K562 (cell line): ENCODE measurements around the gene LPAR6. TPM values are rescaled to one million over a fixed set of nuclear protein-coding genes. Genes with fewer than 3 reads are reported as not detected.

ENCODE experiments used
- ATAC-seq: fragments of 200-7000 bp; cut with Tn5 transposase; 3 replicates; pipeline ENCODE4 v1.9.1; 2020; ENCODE audit warnings: moderate library complexity
- BruUV-seq: library from RNA; stranded (reverse); fragments of 400-500 nt; replicated peaks from 2 replicates; lab custom pipeline; 2021; lab: Mats Ljungman, UMichigan
- CTCF ChIA-PET: fragments of 300-600 bp; formaldehyde crosslinking; extraction: SDS; loops from one replicate; lab custom pipeline; 2021; ENCODE audit warnings: low intra/inter-chr PET ratio; lab: Yijun Ruan, JAX
- POLR2A ChIA-PET: fragments of 300-600, 350-650 bp; sonication (Branson Sonifier 250); formaldehyde crosslinking; extraction: SDS; loops from one replicate; lab custom pipeline; 2021; ENCODE audit warnings: antibody characterized with exemption, inconsistent platforms; lab: Yijun Ruan, JAX
- DNase-seq, 4 experiments: peaks; one replicate each; pipeline versions ENCODE4 v3.0.0 to v3.0.0-alpha.2; 2011 to 2018; ENCODE audit warnings: low spot score in 3 of 4, mixed read lengths in 3 of 4; ENCODE audit errors: extremely low read depth in 1 of 4
- FAIRE-seq: peaks from 2 replicates; lab custom pipeline; 2011; peaks lifted over from hg19 to GRCh38; lab: Jason Lieb, UNC
- H2AFZ ChIP-seq: 2 replicates; pipeline ENCODE4 v1.6.0; 2011; ENCODE audit warnings: low read depth, low read length, control low read depth, inconsistent platforms
- H3K27ac ChIP-seq: fragments of 200-600 bp; 3 replicates; pipeline ENCODE4 v1.8.0; 2011; ENCODE audit warnings: low read depth, mild to moderate bottlenecking, control low read depth, inconsistent platforms, low read length, moderate library complexity, mixed read lengths; ENCODE audit errors: extremely low read depth
- H3K27me3 ChIP-seq, 2 experiments: fragments of 300-600 bp in 1 of 2; 2 replicates in 1 of 2; 3 replicates in 1 of 2; pipeline versions ENCODE4 v1.6.0 to v1.8.0; 2011; ENCODE audit warnings: inconsistent platforms in 2 of 2, low read length in 2 of 2, mild to moderate bottlenecking in 1 of 2, mixed read lengths in 1 of 2, moderate library complexity in 1 of 2; ENCODE audit not compliant: control insufficient read depth in 2 of 2, insufficient read depth in 2 of 2
- H3K36me3 ChIP-seq: fragments of 300-600 bp; 3 replicates; pipeline ENCODE4 v1.8.0; 2011; ENCODE audit warnings: mild to moderate bottlenecking, low read length, inconsistent platforms; ENCODE audit not compliant: control insufficient read depth, insufficient read depth
- H3K4me1 ChIP-seq, 2 experiments: fragments of 200-600 bp in 1 of 2; replicated peaks in 1 of 2; 2 replicates in 1 of 2; 3 replicates in 1 of 2; pipeline versions ENCODE4 v1.5.1 to v1.8.0; 2011; ENCODE audit warnings: inconsistent platforms in 2 of 2, low read length in 2 of 2, mild to moderate bottlenecking in 1 of 2, mixed read lengths in 1 of 2, moderate library complexity in 1 of 2; ENCODE audit not compliant: control insufficient read depth in 2 of 2, insufficient read depth in 2 of 2
- H3K4me2 ChIP-seq: 2 replicates; pipeline ENCODE4 v1.6.1; 2011; ENCODE audit warnings: low read length, control low read depth, inconsistent platforms, mixed read lengths; ENCODE audit not compliant: insufficient read depth
- H3K4me3 ChIP-seq: fragments of 200-600 bp; sonication (generic), shearing (Covaris generic); 2 replicates; pipeline ENCODE4 v1.5.1; 2016; ENCODE audit warnings: control low read depth, inconsistent platforms
- H3K79me2 ChIP-seq: fragments of 200-600 bp; 3 replicates; pipeline ENCODE4 v1.8.0; 2011; ENCODE audit warnings: low read length, inconsistent platforms; ENCODE audit not compliant: control insufficient read depth, insufficient read depth
- H3K9ac ChIP-seq, 2 experiments: 2 replicates each; pipeline versions ENCODE4 v1.6.0 to v1.6.1; 2011; ENCODE audit warnings: low read depth in 2 of 2, low read length in 2 of 2, control low read depth in 1 of 2, inconsistent platforms in 1 of 2, mild to moderate bottlenecking in 1 of 2, mixed read lengths in 1 of 2; ENCODE audit not compliant: insufficient read depth in 1 of 2
- H3K9me1 ChIP-seq: one replicate; pipeline ENCODE4 v1.6.0; 2011; ENCODE audit warnings: inconsistent platforms, mild to moderate bottlenecking, low read length, moderate library complexity; ENCODE audit not compliant: control insufficient read depth, insufficient read depth
- H3K9me3 ChIP-seq: replicated peaks from 2 replicates; pipeline ENCODE4 v1.5.1; 2011; ENCODE audit warnings: low read depth, low read length, inconsistent platforms; ENCODE audit not compliant: control insufficient read depth, insufficient read depth
- H4K20me1 ChIP-seq: replicated peaks from 2 replicates; pipeline ENCODE4 v1.6.1; 2011; ENCODE audit warnings: low read length, inconsistent platforms, mixed read lengths; ENCODE audit not compliant: control insufficient read depth, insufficient read depth
- ARHGAP35 ChIP-seq: fragments of 450-650 bp; IDR thresholded peaks from 2 replicates; pipeline ENCODE4 v1.6.1; 2018; ENCODE audit not compliant: partially characterized antibody
- CHD1 ChIP-seq: fragments of 200-600 bp; sonication (generic); IDR thresholded peaks from one replicate; pipeline ENCODE4 v1.6.1; 2012; ENCODE audit warnings: mild to moderate bottlenecking, moderate library complexity, low read length, inconsistent platforms
- CHD4 ChIP-seq: fragments of 200-600 bp; sonication (generic); IDR thresholded peaks from 3 replicates; pipeline ENCODE4 v1.6.1; 2012; ENCODE audit warnings: low read depth, mild to moderate bottlenecking, mixed read lengths, low read length, inconsistent platforms; ENCODE audit not compliant: insufficient read depth, insufficient replicate concordance, poor library complexity, severe bottlenecking
- DIDO1 ChIP-seq: fragments of 450-650 bp; IDR thresholded peaks from 2 replicates; pipeline ENCODE4 v1.6.1; 2016; ENCODE audit warnings: low read depth, missing biosample characterization, missing genetic modification characterization
- E4F1 ChIP-seq: fragments of 250-450 bp; sonication (Bioruptor Pico); IDR thresholded peaks from 2 replicates; pipeline ENCODE4 v1.5.0; 2021; ENCODE audit warnings: mild to moderate bottlenecking, borderline replicate concordance
- ETV6 ChIP-seq, 3 experiments: fragments of 150-350 bp in 1 of 3; sonication (generic) in 1 of 3; formaldehyde crosslinking in 1 of 3; IDR thresholded peaks; 2 replicates each; pipeline versions ENCODE4 v1.6.1 to v1.8.0; 2014 to 2022; ENCODE audit warnings: borderline replicate concordance in 2 of 3, low read depth in 2 of 3, antibody characterized with exemption in 1 of 3, low read length in 1 of 3, mild to moderate bottlenecking in 1 of 3, missing genetic modification reagents in 1 of 3
- MCM7 ChIP-seq, 2 experiments: fragments of 450-650 bp; IDR thresholded peaks; 2 replicates each; pipeline ENCODE4 v1.6.1; 2016 to 2018
- NEUROD1 ChIP-seq: fragments of 150-350 bp; IDR thresholded peaks from 2 replicates; pipeline ENCODE4 v1.6.1; 2014; ENCODE audit warnings: borderline replicate concordance, low read length, low read depth; ENCODE audit not compliant: partially characterized antibody
- POLR2H ChIP-seq: IDR thresholded peaks from 2 replicates; pipeline ENCODE4 v1.6.1; 2016; ENCODE audit warnings: missing genetic modification characterization, low read depth, mild to moderate bottlenecking, control low read depth, missing compliant biosample characterization, moderate library complexity
- PRPF4 ChIP-seq: fragments of 200-400 bp; formaldehyde crosslinking; IDR thresholded peaks from one replicate; pipeline ENCODE4 v1.6.1; 2017; ENCODE audit warnings: low read length, low read depth, mild to moderate bottlenecking; ENCODE audit not compliant: insufficient read depth, poor library complexity, severe bottlenecking
- PTTG1 ChIP-seq: fragments of 450-650 bp; IDR thresholded peaks from 2 replicates; pipeline ENCODE4 v1.6.1; 2016; ENCODE audit warnings: low read depth, mild to moderate bottlenecking, missing genetic modification characterization, missing compliant biosample characterization
- SIRT6 ChIP-seq: IDR thresholded peaks from one replicate; pipeline ENCODE4 v1.6.1; 2012; ENCODE audit warnings: low read depth, mild to moderate bottlenecking, control low read depth, inconsistent platforms, low read length, moderate library complexity
- SOX6 ChIP-seq: fragments of 450-650 bp; IDR thresholded peaks from 2 replicates; pipeline ENCODE4 v1.6.1; 2014; ENCODE audit warnings: mild to moderate bottlenecking
- ZNF143 ChIP-seq: sonication (generic); formaldehyde crosslinking; IDR thresholded peaks from 2 replicates; pipeline ENCODE4 v1.9.0; 2022; ENCODE audit warnings: mild to moderate bottlenecking, missing genetic modification reagents
- WGBS: fragments of 100-300 bp; shearing (Covaris generic); methylation state at CpG from one replicate; pipeline ENCODE4 v1.1.6; 2016; ENCODE audit warnings: low coverage, mixed read lengths; ENCODE audit not compliant: insufficient coverage; ENCODE audit errors: missing lambda C conversion rate; 5-methylcytosine and 5-hydroxymethylcytosine counted together
- in situ Hi-C: fragments of 300-500 bp; cut with MboI; formaldehyde crosslinking; loops from 4 replicates; pipeline ENCODE4 v1.15.0; 2018; ENCODE audit warnings: inconsistent platforms, mixed read lengths
- intact Hi-C: fragments of 100-400 bp; cut with micrococcal nuclease; formaldehyde crosslinking; loops from 2 replicates; pipeline ENCODE4 v1.14.2; 2022
- polyA plus RNA-seq, 8 experiments: library from polyadenylated mRNA; depleted of rRNA in 4 of 8; stranded (reverse) in 5 of 8; unstranded in 3 of 8; fragments of >200 nt; fragmentation: Nextera tagmentation in 2 of 8; fragmentation: Illumina TruSeq in 1 of 8; extraction: Ambion mirVana in 2 of 8; extraction: Trizol in 1 of 8; gene quantifications; 2 replicates each; pipeline versions ENCODE4 v1.2.1 to v1.2.3, GENCODE V29; 2011 to 2014; ENCODE audit warnings: inconsistent platforms in 1 of 8, missing spikeins in 1 of 8
- total RNA-seq, 7 experiments: library from RNA; depleted of rRNA in 6 of 7; stranded (reverse); fragments of >200 nt in 6 of 7; fragmentation: Illumina TruSeq in 2 of 7; extraction: Trizol in 2 of 7; gene quantifications; 2 replicates each; pipeline versions ENCODE4 v1.2.1 to v1.2.3, GENCODE V29; 2011 to 2021; ENCODE audit warnings: low replicate concordance in 1 of 7

LPAR6 gene
- total and polyA plus RNA-seq, 9 of the 15 experiments (the other 6 are each of a cell fraction or from before 2014, with no cell fraction given) = 0.04 to 0.14 (median 0.10) TPM; not detected in 5

GRCh38 chr13:48437371-48437770, 24.5 kb upstream of the LPAR6 start:
- CTCF ChIA-PET = no interaction called here
- DNase-seq = no peak
- WGBS = 37% methylated on average over 3 of the region's 3 CpGs
- Histone ChIP-seq H3K27me3 (no peaks in the 10 kb centered on the region), H3K9ac (no peak overlapping the region), H3K4me2 (no peak overlapping the region), H3K27ac (no peak overlapping the region), H4K20me1 (no peaks in the 10 kb centered on the region), H3K79me2 (no peaks in the 10 kb centered on the region), H3K9me1 (no peaks in the 10 kb centered on the region), H3K36me3 (no peaks in the 10 kb centered on the region), H3K4me1 (no peaks in the 10 kb centered on the region), H3K9me3 (no peaks in the 10 kb centered on the region), H3K4me3 (no peak overlapping the region), H2AFZ (no peak overlapping the region)
- TF ChIP-seq SIRT6 = no peak
- no peak for TF ChIP-seq CHD4
- TF ChIP-seq PRPF4 = no peak
- TF ChIP-seq ARHGAP35 = no peak
- no peak for TF ChIP-seq ZNF143 (CRISPR knock-in tag)
- no peak for TF ChIP-seq E4F1 (CRISPR knock-in tag)
- no peak for TF ChIP-seq POLR2H
- TF ChIP-seq MCM7 (IDR thresholded peaks at IDR 0.05) = no peak
- TF ChIP-seq ETV6 (IDR thresholded peaks at IDR 0.05; ENCODE audit: borderline replicate concordance in 1 of 2, low read depth in 2 of 2, low read length in 1 of 2) = no peak
- no peak for TF ChIP-seq ETV6 (CRISPR knock-in tag; IDR thresholded peaks at IDR 0.05; ENCODE audit: borderline replicate concordance)
- TF ChIP-seq DIDO1 = no peak
- TF ChIP-seq SOX6 = no peak
- no peak for TF ChIP-seq PTTG1 (tag)
- TF ChIP-seq NEUROD1 = no peak
- TF ChIP-seq CHD1 = no peak
- no peak for ATAC-seq
- intact Hi-C loops (no loop called here), in situ Hi-C loops (no loop called here)
- POLR2A ChIA-PET = no interaction called here
- BruUV-seq = no TSS peak
- FAIRE-seq = no peak
